Left ventricle myocardium inferior (tissue), 1 donor: Measurements from ENCODE around the gene KRTCAP2. TPM values are rescaled to one million over a fixed set of nuclear protein-coding genes. Genes with fewer than 3 reads are reported as not detected.

Source experiments
- DNase-seq: peaks from one replicate; pipeline ENCODE4 v3.0.0-alpha.2; 2020
- H3K27ac ChIP-seq: fragments of 200-600 bp; replicated peaks from 2 replicates; pipeline ENCODE4 v1.8.0; 2021
- H3K27me3 ChIP-seq: fragments of 200-600 bp; 2 replicates; pipeline ENCODE4 v1.8.0; 2021; ENCODE audit warnings: low read depth
- H3K36me3 ChIP-seq: fragments of 200-600 bp; 2 replicates; pipeline ENCODE4 v1.8.0; 2021
- H3K4me1 ChIP-seq: fragments of 200-600 bp; 2 replicates; pipeline ENCODE4 v1.8.0; 2021
- H3K4me3 ChIP-seq: fragments of 200-600 bp; 2 replicates; pipeline ENCODE4 v1.8.0; 2021; ENCODE audit warnings: mild to moderate bottlenecking, moderate library complexity
- H3K9me3 ChIP-seq: fragments of 200-600 bp; replicated peaks from 2 replicates; pipeline ENCODE4 v1.8.0; 2021
- intact Hi-C: fragments of 100-400 bp; cut with micrococcal nuclease; formaldehyde crosslinking; loops from one replicate; pipeline ENCODE4 v1.11.0; 2022
- total RNA-seq: library from RNA; stranded (reverse); fragmentation: NEBNext Ultra II Directional; extraction: Animal tissue kit (Norgen Biotek cat#: 25700); gene quantifications from one replicate; pipeline ENCODE4 v1.2.1, GENCODE V29; 2021
- TF ChIP-seq, protein P1 (sequence below): fragments of 200-600 bp; IDR thresholded peaks from 2 replicates; pipeline ENCODE4 v1.8.0; 2021; ENCODE audit warnings: antibody characterized with exemption, mild to moderate bottlenecking, borderline replicate concordance
- donor health status: DM: no; HTN: yes; CAD: no; lungs with severe emphysema.

KRTCAP2 gene
- total RNA-seq, 1 donor from 2014 or later: 113 TPM

DNA sequence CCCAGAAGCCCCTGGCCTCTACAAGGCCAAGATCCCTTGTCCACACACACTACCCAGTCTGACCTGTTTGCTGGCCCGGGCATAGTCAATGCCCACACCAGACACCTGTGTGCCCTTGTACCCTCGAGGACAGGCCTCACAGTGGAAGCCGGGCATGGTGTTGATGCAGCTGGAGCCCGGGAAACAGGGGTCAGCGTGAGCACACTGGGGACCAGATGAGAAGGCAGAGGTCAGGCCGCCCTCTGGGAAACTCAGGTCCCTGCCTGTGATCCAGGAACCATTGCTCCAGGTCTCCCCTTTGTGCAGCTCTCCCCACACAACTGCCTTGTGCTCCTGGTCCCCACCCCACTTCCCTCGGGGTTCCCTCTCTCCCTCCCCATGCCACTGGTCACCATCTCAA, 29.1 kb upstream of the KRTCAP2 start:
- TF ChIP-seq, protein P1, sequence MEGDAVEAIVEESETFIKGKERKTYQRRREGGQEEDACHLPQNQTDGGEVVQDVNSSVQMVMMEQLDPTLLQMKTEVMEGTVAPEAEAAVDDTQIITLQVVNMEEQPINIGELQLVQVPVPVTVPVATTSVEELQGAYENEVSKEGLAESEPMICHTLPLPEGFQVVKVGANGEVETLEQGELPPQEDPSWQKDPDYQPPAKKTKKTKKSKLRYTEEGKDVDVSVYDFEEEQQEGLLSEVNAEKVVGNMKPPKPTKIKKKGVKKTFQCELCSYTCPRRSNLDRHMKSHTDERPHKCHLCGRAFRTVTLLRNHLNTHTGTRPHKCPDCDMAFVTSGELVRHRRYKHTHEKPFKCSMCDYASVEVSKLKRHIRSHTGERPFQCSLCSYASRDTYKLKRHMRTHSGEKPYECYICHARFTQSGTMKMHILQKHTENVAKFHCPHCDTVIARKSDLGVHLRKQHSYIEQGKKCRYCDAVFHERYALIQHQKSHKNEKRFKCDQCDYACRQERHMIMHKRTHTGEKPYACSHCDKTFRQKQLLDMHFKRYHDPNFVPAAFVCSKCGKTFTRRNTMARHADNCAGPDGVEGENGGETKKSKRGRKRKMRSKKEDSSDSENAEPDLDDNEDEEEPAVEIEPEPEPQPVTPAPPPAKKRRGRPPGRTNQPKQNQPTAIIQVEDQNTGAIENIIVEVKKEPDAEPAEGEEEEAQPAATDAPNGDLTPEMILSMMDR: no peak
- no peaks in the 10 kb centered on the region for H3K9me3 ChIP-seq
- H3K27ac ChIP-seq: no peak overlapping the region
- intact Hi-C loops: no loop called here
- no peak overlapping the region for H3K4me3 ChIP-seq
- H3K27me3 ChIP-seq: no peaks in the 10 kb centered on the region
- no peak for DNase-seq
- no peaks in the 10 kb centered on the region for H3K36me3 ChIP-seq
- H3K4me1 ChIP-seq: peaks cover 7% of the 10 kb centered on the region

DNA sequence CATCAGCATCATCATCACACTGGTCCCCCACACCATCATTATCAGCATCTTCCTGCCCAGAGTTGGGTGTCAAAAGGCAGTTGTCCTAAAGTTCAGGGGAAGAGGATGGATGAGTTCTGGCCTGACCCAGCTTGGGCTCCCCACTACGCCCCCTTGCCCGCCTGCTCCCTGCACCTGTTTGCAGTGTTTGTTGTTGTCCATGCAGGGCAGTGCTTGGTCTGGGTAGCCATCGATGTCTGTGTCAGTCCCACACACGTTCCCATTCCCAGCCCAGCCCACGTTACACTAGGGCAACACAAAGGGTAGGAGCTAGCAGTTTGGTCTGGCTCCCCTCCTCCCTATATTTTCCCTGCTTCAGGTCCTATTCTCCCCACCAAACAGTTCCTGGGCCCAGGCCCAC, 27.8 kb upstream of the KRTCAP2 start:
- H3K9me3 ChIP-seq: no peaks in the 10 kb centered on the region
- no peaks in the 10 kb centered on the region for H3K4me1 ChIP-seq
- no peaks in the 10 kb centered on the region for H3K36me3 ChIP-seq
- no peak overlapping the region for H3K4me3 ChIP-seq
- TF ChIP-seq, protein P1: no peak
- no peaks in the 10 kb centered on the region for H3K27me3 ChIP-seq
- DNase-seq: no peak
- intact Hi-C loops: no loop called here
- no peak overlapping the region for H3K27ac ChIP-seq

DNA sequence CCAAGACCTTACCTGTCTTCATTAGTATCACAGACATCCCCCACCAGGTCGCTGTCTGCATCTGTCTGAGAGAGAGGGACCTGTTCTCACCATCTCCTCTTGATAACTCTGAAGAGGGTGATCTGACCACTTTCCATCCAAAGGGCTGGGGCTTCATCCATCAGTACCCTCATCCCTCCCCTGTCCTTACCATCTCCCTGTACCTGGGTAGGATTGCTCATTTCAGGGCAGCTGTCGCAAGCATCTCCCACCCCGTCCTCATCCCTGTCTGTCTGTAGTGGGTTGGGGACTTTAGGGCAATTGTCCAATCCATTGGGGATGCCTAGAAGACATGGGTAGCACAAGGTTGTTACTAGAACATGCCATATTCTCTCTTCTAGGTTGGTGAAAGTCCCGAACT, 26.7 kb upstream of the KRTCAP2 start:
- H3K36me3 ChIP-seq: no peaks in the 10 kb centered on the region
- no peaks in the 10 kb centered on the region for H3K27me3 ChIP-seq
- no peak overlapping the region for H3K4me3 ChIP-seq
- TF ChIP-seq, protein P1: no peak
- intact Hi-C loops: no loop called here
- H3K4me1 ChIP-seq: peaks cover 9% of the 10 kb centered on the region
- no peak overlapping the region for H3K27ac ChIP-seq
- H3K9me3 ChIP-seq: no peaks in the 10 kb centered on the region
- no peak for DNase-seq

DNA sequence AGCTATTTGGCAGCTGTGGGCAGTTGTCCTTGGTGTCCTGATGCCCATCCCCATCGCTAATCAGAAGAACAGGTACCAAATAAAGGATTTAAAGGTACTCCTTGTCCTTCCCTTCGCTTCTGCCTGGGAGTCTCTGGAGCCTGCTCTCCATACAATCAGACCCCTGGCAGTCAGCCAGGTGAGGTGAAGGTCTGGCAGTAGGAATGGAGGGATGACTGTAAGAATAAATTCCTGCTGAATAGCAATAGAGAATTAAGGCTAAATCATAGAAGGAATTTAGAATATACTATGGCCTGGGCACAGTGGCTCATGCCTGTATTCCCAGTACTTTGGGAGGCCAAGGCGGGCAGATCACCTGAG, 25.4 kb upstream of the KRTCAP2 start:
- peaks cover 21% of the 10 kb centered on the region for H3K4me1 ChIP-seq
- TF ChIP-seq, protein P1: no peak
- intact Hi-C loops: no loop called here
- DNase-seq: no peak
- no peak overlapping the region for H3K4me3 ChIP-seq
- H3K27ac ChIP-seq: no peak overlapping the region
- no peaks in the 10 kb centered on the region for H3K36me3 ChIP-seq
- no peaks in the 10 kb centered on the region for H3K27me3 ChIP-seq
- H3K9me3 ChIP-seq: no peaks in the 10 kb centered on the region

DNA sequence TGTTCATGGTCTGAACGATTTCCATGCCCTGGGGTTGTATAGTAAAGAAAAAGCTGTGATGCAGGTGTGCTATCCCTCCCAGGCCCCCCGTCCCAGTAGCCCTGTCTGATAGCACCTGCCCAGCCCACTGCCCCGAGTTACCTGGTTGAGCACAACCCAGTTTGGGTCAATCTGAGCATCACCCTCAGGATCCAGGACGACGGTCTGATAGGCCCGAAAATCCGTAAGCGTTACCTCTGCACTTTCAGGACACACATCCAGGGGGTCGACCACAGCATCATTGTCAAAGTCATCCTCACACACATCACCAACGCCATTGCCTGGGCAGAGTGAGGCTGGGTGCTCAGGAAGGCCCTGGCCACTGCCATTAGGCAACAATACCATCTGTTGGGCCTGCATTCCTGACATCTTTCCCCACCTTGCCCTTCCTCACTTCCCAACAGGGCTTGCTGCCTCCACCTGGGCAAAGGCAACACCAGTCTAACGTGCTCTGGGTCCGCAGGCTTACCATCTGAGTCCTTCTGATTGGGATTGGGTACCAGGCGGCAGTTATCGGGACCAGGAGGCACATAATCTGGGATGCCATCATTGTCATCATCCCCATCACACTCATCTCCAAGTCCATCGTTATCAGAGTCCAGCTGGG, 24.9 kb upstream of the KRTCAP2 start:
- TF ChIP-seq, protein P1: no peak
- DNase-seq: no peak
- Histone ChIP-seq H3K4me1 (peaks cover 25% of the 10 kb centered on the region), H3K27me3 (no peaks in the 10 kb centered on the region), H3K36me3 (no peaks in the 10 kb centered on the region), H3K9me3 (no peaks in the 10 kb centered on the region), H3K27ac (no peak overlapping the region), H3K4me3 (no peak overlapping the region)
- intact Hi-C loops: no loop called here
